Coronary artery (tissue), 2 donors: ENCODE measurements around the gene ZNF728.
"Not testable (repeated sequence)": the region's sequence is repeated elsewhere in the genome, so short reads cannot be mapped to it uniquely, and the experiment has no call there.

ENCODE experiments used
- DNase-seq: peaks from one replicate; pipeline ENCODE4 v3.0.0-alpha.2; 2017; ENCODE audit warnings: low spot score
- H3K27ac ChIP-seq, 2 donors: fragments of 200-600 bp; sonication (generic); one replicate each; pipeline ENCODE4 v1.5.1; 2016 to 2019
- H3K4me3 ChIP-seq: fragments of 200-600 bp; sonication (generic); 2 replicates; pipeline ENCODE4 v1.5.1; 2016; ENCODE audit warnings: mild to moderate bottlenecking, moderate library complexity
- TF ChIP-seq, protein P1 (sequence below): fragments of 200-600 bp; sonication (generic); IDR thresholded peaks from one replicate; pipeline ENCODE4 v1.5.1; 2019; ENCODE audit warnings: antibody characterized with exemption

The ZNF728 gene

DNA sequence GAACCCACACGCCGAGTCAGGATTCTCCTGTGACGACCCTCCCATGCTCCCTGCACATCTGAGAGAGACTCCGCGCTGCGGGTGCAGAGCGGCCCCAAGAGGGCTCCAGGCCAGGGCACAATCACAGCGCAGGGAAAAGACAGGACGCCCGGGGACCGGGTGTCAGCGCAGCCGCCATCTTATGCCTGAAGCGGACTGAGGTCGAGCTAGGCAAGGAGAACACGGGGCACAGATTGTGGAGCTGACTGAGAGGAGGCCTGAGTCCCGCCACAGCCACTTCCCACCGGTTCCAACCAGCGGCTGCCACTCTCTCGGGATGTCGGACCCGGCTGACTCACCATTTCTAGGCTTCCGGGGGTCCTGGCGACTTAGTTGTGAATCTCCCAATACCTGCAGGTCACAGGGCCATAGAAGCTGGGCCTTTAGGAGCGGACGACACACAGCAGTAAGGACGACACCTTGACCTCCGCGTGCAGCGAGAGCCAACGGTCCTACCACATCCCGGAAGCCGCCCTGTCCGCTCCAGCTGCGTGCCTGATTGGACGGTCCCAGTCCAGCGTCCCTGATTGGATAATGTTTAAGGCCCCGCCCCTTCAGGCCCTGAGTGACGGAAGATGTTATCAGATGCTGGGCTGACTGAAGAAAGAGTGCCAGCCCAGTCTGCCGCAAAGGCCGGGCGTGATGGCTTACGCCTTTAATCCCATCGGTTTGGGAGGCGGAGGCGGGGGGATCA, at the start of gene ZNF728:
Gene ZNF728, minus strand, starts transcription at position 487 of the 733 bp plus-strand sequence. Its CDS starts 146 bp downstream, at position 341.
- TF ChIP-seq, protein P1, sequence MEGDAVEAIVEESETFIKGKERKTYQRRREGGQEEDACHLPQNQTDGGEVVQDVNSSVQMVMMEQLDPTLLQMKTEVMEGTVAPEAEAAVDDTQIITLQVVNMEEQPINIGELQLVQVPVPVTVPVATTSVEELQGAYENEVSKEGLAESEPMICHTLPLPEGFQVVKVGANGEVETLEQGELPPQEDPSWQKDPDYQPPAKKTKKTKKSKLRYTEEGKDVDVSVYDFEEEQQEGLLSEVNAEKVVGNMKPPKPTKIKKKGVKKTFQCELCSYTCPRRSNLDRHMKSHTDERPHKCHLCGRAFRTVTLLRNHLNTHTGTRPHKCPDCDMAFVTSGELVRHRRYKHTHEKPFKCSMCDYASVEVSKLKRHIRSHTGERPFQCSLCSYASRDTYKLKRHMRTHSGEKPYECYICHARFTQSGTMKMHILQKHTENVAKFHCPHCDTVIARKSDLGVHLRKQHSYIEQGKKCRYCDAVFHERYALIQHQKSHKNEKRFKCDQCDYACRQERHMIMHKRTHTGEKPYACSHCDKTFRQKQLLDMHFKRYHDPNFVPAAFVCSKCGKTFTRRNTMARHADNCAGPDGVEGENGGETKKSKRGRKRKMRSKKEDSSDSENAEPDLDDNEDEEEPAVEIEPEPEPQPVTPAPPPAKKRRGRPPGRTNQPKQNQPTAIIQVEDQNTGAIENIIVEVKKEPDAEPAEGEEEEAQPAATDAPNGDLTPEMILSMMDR: no peak
- Histone ChIP-seq H3K27ac (peak within 1 kb of the TSS; percentile 70 to 81), H3K4me3 (peak within 1 kb of the TSS; percentile 80)
- peak; percentile 76 for DNase-seq

DNA sequence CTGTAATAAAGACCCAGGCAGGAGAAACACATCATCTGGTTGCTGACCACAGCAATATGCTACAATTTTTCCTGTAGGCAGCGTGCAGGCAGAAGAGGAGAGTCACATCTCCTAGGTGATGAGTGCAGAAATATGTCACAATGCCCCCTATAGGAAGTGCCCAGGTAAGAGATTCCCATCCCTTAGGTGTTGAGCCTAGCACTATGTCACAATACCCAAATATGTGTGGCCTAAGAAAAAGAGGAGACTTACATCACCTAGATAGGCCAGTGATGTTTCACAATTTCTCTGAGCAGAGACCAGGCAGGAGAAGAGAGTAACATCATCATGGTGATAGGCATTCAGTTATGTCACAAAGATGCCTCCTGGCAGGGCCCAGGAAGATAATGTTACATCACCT, 49.4 kb upstream of the ZNF728 start:
- Histone ChIP-seq H3K27ac (no peak overlapping the region), H3K4me3 (no peak overlapping the region)
- TF ChIP-seq, protein P1: no peak
- no peak for DNase-seq

- Histone ChIP-seq H3K4me3 (no peak overlapping the region), H3K27ac (no peak overlapping the region)
- DNase-seq: no peak
- TF ChIP-seq, protein P1: no peak
These were observed 46.3 kb upstream of the ZNF728 start for GRCh38 chr19:23049256-23049655.

DNA sequence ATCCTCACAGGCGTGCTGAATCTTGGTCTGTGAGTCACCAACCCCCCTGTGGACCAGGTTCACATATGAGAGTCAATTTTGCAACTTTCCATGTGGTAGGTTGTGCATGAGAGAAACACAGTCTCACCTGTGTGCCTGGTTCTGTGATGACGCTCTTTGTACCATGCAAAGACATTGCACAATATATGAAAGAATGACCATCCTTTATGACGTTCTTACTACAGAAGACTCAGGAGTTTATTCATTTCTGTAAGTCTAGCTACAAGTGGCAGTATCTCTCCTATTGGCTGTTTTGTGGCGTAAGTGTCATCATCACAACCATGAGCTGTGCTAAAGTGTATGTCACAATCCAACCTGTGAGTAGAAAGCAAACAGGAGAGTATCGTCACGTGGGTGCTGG, 43.8 kb upstream of the ZNF728 start:
- Histone ChIP-seq H3K27ac (no peak overlapping the region), H3K4me3 (no peak overlapping the region)
- TF ChIP-seq, protein P1: no peak
- DNase-seq: no peak

DNA sequence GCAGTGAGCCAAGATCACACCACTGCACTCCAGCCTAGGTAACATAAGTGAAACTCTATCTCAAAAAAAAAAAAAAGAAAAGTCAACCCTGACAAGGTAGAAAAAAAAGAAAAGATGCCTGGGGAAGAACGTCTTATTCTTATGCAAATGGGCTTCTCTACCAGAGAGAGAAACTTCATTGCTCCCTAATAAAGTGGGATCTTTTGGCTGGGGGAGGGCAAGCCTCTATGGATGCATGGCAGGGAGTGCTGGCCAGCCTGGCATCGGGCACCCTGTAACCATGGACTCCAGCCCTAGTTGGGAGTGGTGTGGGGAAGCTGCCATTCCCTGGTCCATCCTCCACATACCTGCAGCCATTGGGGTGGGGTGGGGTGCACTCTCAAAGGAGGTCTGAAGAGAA, 30.7 kb upstream of the ZNF728 start:
- TF ChIP-seq, protein P1: no peak
- Histone ChIP-seq H3K27ac (no peak overlapping the region), H3K4me3 (no peak overlapping the region)
- no peak for DNase-seq

DNA sequence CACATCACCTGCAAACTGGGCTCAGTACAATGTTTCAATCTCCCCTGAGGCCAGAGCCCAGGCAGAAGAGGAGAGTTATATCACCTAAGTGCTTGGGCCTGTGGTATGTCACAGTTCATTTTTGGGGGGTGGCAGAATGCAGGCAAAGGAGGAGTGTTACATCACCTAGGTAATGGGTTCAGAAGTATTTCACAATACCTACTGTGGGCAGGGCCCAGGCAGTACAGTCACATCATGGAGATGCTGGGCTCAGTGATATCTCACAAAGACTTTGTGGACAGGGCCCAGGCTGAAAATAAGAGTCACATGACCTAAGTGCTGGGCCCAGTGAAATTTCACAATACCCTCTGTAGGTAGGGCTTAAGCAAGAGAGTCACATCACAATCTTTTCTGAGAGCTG, 12.7 kb upstream of the ZNF728 start:
- DNase-seq: no peak
- TF ChIP-seq, protein P1: no peak
- Histone ChIP-seq H3K27ac (no peak overlapping the region), H3K4me3 (no peak overlapping the region)

DNA sequence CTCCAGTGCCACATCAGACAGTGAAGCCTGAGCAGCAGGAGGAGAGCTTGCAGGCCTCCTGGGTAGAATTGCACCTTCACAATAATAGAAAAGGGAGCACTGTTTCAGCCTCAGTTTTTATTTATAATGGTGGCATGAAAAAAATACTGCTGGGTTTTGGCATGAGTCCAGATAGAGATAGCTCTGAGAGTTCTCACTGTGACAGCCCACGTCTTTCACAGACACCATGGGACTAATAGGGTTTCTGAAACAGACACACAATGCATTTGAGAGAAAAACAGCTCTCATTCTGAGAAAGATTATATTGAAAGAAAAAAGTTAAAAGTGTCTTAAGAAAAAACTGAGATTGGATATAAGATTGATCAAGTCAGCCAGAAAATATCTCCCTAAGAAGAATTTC, 8.0 kb downstream of the ZNF728 start:
- not testable (repeated sequence) for H3K27ac ChIP-seq, H3K4me3 ChIP-seq, DNase-seq
